Testis (tissue), 3 donors: Measurements from ENCODE around the gene HOXA5. TPM values are rescaled to one million over a fixed set of nuclear protein-coding genes. Genes with fewer than 3 reads are reported as not detected.

Experiments
- DNase-seq: peaks from one replicate; pipeline ENCODE4 v3.0.0-alpha.2; 2019
- H3K27ac ChIP-seq, 2 donors: fragments of 200-600 bp; sonication (generic); one replicate each; pipeline ENCODE4 v1.5.1; 2019
- H3K27me3 ChIP-seq: fragments of 200-600 bp; sonication (generic); one replicate; pipeline ENCODE4 v1.5.1; 2019
- H3K36me3 ChIP-seq: fragments of 200-600 bp; sonication (generic); one replicate; pipeline ENCODE4 v1.5.1; 2017; ENCODE audit warnings: low read depth; ENCODE audit errors: missing control alignments
- H3K4me1 ChIP-seq: fragments of 200-600 bp; sonication (generic); one replicate; pipeline ENCODE4 v1.5.1; 2019
- H3K4me3 ChIP-seq, 2 donors: fragments of 200-600 bp; sonication (generic); one replicate each; pipeline ENCODE4 v1.5.1; 2017 to 2019
- H3K9me3 ChIP-seq: fragments of 200-600 bp; sonication (generic); one replicate; pipeline ENCODE4 v1.5.1; 2017
- POLR2A ChIP-seq: fragments of 450-650 bp; IDR thresholded peaks from one replicate; pipeline ENCODE4 v1.6.1; 2017; ENCODE audit warnings: antibody characterized with exemption, mild to moderate bottlenecking, moderate library complexity
- WGBS, 2 donors: methylation state at CpG; one replicate each; pipeline ENCODE4 v1.1.5; 2018; 5-methylcytosine and 5-hydroxymethylcytosine counted together
- intact Hi-C: fragments of 100-400 bp; cut with DNase I; formaldehyde crosslinking; loops from one replicate; pipeline ENCODE4 v1.15.1; 2023; ENCODE audit warnings: low total_unique reads
- polyA plus RNA-seq: library from polyadenylated mRNA; stranded (reverse); fragments of 350-450 nt; fragmentation: Illumina TruSeq; extraction: RNeasy Lipid Tissue Mini Kit (QIAGEN cat#74804); gene quantifications from one replicate; pipeline ENCODE4 v1.2.3, GENCODE V29; 2014; ENCODE audit warnings: low read depth, low replicate concordance; ENCODE audit not compliant: insufficient read depth
- total RNA-seq, 2 donors: library from RNA; depleted of rRNA; stranded (reverse); fragments of >200 nt; gene quantifications; one replicate each; pipeline ENCODE4 v1.2.3, GENCODE V29; 2016
- TF ChIP-seq, protein P1 (sequence below), 3 experiments: fragments of 450-650 bp in 2 of 3; fragments of 200-600 bp in 1 of 3; sonication (generic) in 1 of 3; IDR thresholded peaks; one replicate each; pipeline ENCODE4 v1.5.1; 2016 to 2019; ENCODE audit warnings: antibody characterized with exemption in 3 of 3, mild to moderate bottlenecking in 2 of 3, moderate library complexity in 1 of 3

Gene HOXA5
- total and polyA plus RNA-seq, 3 donors from 2014 or later, result 0.63 to 7.6 TPM; not detected in 1

DNA sequence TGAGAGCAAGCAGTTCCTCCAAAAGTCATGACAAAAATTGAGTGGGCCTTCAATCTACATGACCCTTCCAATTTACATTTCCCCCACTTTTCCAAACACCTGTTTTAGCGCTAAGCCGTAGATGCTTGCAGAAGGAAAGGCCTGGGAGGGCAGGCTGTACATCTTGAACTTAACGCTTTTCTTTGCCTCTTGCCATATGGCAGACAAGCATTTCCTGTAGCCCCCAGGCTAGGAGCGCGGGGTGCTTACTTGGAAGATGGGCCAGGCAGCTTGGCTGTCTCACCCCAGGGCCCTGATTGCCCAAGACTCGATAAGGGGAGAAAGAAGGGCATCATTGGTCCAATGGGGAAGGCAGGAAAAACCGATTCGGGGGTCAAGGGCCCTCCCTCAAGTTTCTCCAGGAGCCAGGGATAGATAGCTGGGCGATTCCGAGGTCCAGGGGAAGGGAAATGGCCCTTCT is 28.9 kb upstream of the HOXA5 start:
- H3K4me3 ChIP-seq, result no peak overlapping the region
- H3K27me3 ChIP-seq, result no peaks in the 10 kb centered on the region
- DNase-seq, result no peak

DNA sequence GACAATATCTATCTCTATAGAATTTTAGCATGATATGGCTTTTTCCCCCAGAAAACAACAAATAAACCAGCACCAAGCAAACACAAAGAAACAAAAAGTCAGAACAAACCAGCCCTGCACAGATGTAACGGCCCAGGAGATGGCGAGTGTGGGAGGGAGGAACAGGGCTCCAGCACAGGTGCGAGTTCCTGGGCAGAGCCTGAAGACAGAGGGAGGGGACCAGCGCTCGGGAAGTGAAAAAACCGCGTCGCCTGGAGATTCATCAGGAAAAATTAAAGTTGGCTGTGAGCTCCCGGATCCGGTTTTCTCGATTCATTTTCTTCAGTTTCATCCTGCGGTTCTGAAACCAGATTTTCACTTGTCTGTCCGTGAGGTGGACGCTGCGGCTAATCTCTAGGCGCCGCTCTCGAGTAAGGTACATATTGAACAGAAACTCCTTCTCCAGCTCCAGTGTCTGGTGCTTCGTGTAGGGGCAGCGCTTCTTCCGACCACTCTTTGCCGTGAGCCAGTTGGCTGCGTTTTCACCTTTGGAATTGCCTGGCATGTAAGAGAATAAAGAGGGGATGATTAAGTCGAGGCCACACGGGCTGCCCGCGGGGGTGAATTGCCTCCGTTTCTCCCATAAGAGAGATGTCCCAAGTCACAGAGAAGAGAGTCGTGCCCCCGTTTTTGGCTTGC is 28.3 kb upstream of the HOXA5 start:
- no peak overlapping the region for H3K4me3 ChIP-seq
- 12 to 13% methylated on average over 30 of the region's 30 CpGs for WGBS, 2 donors
- intact Hi-C loops, result no loop called here
- H3K36me3 ChIP-seq, result no peaks in the 10 kb centered on the region
- H3K27me3 ChIP-seq, result peaks cover under 1% of the 10 kb centered on the region
- no peak for TF ChIP-seq POLR2A
- TF ChIP-seq, protein P1, sequence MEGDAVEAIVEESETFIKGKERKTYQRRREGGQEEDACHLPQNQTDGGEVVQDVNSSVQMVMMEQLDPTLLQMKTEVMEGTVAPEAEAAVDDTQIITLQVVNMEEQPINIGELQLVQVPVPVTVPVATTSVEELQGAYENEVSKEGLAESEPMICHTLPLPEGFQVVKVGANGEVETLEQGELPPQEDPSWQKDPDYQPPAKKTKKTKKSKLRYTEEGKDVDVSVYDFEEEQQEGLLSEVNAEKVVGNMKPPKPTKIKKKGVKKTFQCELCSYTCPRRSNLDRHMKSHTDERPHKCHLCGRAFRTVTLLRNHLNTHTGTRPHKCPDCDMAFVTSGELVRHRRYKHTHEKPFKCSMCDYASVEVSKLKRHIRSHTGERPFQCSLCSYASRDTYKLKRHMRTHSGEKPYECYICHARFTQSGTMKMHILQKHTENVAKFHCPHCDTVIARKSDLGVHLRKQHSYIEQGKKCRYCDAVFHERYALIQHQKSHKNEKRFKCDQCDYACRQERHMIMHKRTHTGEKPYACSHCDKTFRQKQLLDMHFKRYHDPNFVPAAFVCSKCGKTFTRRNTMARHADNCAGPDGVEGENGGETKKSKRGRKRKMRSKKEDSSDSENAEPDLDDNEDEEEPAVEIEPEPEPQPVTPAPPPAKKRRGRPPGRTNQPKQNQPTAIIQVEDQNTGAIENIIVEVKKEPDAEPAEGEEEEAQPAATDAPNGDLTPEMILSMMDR (IDR thresholded peaks at IDR 0.05), result no peak
- DNase-seq, result no peak
- peaks cover 12% of the 10 kb centered on the region for H3K4me1 ChIP-seq
- H3K9me3 ChIP-seq, result no peaks in the 10 kb centered on the region
- H3K27ac ChIP-seq, result no peak overlapping the region

More for the DNA sequence above, 28.9 kb upstream of the HOXA5 start:
- Histone ChIP-seq H3K4me1 (peaks cover 12% of the 10 kb centered on the region), H3K9me3 (no peaks in the 10 kb centered on the region), H3K36me3 (no peaks in the 10 kb centered on the region), H3K27ac (no peak overlapping the region)
- intact Hi-C loops, result no loop called here
- TF ChIP-seq POLR2A, result no peak
- TF ChIP-seq, protein P1 (IDR thresholded peaks at IDR 0.05), result no peak
- 18 to 19% methylated on average over 9 to 10 of the region's 10 CpGs for WGBS, 2 donors

DNA sequence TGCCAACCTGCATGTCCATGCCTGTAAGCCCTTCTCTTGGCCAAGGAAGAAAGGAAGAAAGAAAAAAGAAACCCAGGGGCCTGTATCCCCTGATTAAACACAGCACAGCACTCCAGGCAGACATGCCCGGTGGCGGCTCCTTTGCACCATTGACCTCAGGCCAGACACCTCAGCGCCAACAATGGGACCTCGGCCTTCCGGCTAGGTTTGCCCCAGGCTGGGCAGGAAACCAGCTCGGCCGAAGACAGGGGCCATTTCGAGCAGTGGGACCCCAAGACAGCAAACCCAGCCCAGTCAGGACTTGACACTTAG is 27.8 kb upstream of the HOXA5 start:
- Histone ChIP-seq H3K4me3 (no peak overlapping the region), H3K4me1 (peaks cover 12% of the 10 kb centered on the region), H3K27ac (no peak overlapping the region), H3K9me3 (no peaks in the 10 kb centered on the region), H3K27me3 (peaks cover 4% of the 10 kb centered on the region), H3K36me3 (no peaks in the 10 kb centered on the region)
- DNase-seq, result no peak
- intact Hi-C loops, result no loop called here
- 43 to 51% methylated on average over 8 of the region's 8 CpGs for WGBS, 2 donors
- TF ChIP-seq, protein P1 (IDR thresholded peaks at IDR 0.05), result no peak
- no peak for TF ChIP-seq POLR2A

DNA sequence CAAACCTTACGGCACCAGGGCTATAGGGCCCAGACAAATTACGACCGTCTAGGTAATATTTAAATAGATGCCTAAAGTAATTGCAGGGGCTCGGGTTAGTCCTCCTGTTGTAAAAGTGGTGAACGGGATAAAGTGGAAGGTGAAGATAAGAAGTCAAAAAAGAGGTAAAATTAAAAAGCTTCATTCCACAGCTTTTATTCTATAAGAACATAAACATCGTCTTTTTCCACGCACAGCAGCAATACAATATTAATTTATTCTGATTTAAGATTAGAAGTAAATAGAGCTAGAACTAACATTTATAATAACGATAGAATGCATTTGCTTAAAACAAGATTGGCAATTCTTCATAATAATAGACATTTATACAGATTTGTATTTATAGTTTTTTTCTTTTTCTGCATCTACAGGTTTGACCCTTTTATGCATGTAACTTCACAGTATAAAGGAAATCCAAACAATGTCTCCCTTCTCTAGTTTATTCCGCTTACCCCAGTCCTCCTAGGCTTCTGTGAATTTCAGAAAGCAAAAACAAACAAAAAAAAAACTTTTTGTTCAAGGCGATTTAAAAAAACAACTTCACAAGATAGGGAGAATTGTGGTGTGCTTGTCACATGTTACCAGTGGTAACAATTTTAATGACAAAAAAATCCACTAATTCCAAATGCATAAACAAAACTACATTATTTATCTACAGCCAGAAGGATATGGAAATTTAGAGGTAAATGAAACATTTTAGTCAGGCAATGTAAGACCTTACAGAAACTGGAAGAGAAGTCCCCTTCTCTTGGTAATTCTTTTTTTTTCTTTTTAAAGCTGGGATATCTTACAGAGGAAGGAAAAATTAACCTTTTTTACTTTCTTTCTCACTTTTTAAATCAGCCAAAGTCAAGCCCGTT is 27.2 kb upstream of the HOXA5 start:
- DNase-seq, result no peak
- WGBS, 2 donors, result 42 to 48% methylated on average over 11 of the region's 11 CpGs
- TF ChIP-seq, protein P1 (IDR thresholded peaks at IDR 0.05), result no peak
- no peak for TF ChIP-seq POLR2A
- H3K9me3 ChIP-seq, result no peaks in the 10 kb centered on the region
- intact Hi-C loops, result no loop called here
- no peak overlapping the region for H3K27ac ChIP-seq
- H3K27me3 ChIP-seq, result peaks cover 4% of the 10 kb centered on the region
- no peaks in the 10 kb centered on the region for H3K36me3 ChIP-seq
- H3K4me3 ChIP-seq, result no peak overlapping the region
- H3K4me1 ChIP-seq, result peaks cover 12% of the 10 kb centered on the region
